ENCODE results near the gene TCAP.
"Not testable (repeated sequence)": the region's sequence is repeated elsewhere in the genome, so short reads cannot be mapped to it uniquely, and the experiment has no call there.

TCAP gene

GRCh38 chr17:39702901-39703893 is 38.0 kb downstream of the TCAP start:
- in situ Hi-C loops (cut with HindIII; ENCODE audit: low sequenced_read_pairs): no loop called here

GRCh38 chr17:39703913-39704312 is 38.8 kb downstream of the TCAP start:
- in situ Hi-C loops (cut with HindIII; ENCODE audit: low sequenced_read_pairs): no loop called here

DNA sequence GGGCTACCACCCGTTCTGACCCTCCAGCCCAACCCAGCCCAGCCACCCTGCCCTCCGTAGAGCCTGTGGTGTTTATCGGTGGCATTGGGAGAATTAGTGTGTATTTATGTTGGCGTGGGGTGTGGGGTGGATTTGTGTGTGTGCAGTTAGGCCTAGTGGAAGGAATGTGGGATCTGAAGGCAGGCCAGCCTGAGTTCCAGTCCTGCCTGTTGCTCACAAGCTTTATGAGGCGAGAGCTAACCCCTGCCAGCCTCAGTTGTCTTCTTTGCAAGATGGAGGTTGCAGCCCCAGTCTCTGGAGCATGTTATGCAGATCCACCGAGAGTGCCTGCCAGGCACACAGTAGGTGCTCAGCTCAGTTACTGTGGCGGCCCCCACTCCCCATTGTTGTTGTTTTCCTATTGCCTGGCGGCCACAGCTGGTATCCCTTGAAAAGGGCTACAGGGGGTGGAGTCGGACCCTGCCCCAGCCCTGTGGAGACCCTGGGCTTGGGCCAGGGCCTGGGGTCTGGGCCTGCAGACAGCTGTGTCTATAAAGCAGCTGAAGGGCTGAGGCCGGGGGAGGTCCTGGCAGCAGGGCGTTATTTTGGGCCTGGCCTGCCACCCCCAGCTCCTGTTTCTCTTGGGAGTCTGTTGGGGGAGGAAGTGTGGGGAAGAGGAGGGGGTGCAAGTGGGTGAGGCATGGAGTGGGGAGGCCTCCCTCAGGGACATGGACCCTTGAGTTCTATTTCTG is 39.8 kb downstream of the TCAP start:
- in situ Hi-C loops (cut with HindIII; ENCODE audit: low sequenced_read_pairs): no loop called here

DNA sequence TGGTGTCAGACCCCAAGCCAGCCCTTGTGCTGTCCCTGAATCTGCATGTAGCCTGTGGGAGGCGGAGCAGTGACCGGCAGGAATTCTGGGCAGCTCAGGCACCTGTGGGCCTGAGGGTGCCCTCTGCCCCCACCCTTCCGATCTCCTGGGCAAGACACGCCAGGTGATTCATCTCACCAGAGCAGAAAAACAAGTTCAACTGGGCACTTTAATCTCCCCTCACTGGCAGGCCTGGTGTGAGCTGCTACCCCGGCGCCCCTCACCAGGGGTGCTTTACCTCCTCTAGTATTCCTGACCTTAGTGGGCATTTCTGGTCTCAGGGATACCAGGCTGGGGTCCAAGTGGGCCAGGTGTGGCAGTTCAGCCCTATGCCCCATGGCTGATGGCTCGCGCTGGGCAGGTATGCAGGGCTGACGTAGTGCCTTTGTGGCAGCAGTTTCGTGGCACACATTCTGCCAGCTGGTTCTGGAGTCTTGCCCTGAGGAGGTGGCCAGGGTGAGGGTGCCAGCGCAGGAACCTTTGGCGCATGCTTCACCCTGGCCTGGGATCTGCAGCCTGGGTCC is 40.7 kb downstream of the TCAP start:
- in situ Hi-C loops (cut with HindIII; ENCODE audit: low sequenced_read_pairs): no loop called here

DNA sequence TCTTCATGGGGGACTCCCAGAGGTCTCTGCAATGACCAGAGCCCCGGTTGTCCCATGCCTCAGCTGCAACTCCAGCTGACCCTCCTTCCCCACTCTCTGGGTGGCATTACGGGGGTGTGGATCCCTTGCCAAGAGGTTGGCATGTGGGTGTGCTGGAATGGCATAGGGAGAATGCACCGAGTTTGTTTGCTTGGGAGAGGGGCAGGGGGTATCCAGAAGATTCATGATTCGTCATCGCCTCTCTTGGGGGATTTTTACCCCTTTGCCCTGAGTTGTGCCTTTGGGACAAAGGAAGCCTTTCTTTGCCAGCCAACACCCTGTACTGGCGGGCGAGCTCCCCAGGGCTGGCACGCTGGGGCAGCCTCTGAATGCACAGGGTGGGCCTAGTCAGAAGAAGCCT is 41.2 kb downstream of the TCAP start:
- in situ Hi-C loops (cut with HindIII; ENCODE audit: low sequenced_read_pairs): no loop called here

- in situ Hi-C loops (cut with HindIII; ENCODE audit: low sequenced_read_pairs): no loop called here
Observed at GRCh38 chr17:39706921-39707337, 41.8 kb downstream of the TCAP start.

GRCh38 chr17:39709319-39709997 is 44.3 kb downstream of the TCAP start:
- in situ Hi-C loops (cut with HindIII; ENCODE audit: low sequenced_read_pairs): no loop called here

DNA sequence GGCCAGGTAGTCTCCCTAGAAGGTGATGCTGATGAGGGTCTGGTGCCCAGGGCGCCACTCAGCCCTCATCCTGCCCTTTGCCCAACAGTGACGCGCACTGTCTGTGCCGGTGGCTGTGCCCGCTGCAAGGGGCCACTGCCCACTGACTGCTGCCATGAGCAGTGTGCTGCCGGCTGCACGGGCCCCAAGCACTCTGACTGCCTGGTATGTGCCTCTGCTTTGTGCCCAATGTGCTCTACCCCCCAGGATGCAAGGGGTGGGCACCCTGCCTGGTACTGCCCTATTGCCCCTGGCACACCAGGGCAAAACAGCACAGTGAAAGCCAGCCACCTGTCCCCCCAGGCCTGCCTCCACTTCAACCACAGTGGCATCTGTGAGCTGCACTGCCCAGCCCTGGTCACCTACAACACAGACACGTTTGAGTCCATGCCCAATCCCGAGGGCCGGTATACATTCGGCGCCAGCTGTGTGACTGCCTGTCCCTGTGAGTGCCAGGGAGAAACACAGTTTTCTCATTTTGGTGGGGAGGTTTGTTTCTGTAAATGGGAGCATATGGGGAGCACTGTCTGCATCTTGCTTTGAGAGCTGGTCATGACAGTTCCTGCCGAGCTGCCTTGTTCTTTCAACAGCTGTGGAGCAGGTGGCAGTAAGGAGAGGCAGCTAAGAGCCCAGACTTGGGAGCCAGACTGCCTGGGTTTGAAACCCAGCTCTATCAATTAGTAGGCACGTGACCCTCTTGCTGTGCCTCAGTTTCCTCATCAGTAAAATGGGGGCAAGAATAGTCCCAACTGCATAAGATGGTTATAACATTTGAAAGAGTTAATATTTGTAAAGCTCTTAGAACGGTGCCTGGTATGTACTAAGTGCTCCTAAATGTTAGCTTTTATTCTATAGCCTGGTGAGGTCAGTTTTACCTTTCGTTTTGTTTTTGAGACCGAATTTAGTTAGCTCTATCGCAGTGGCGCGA is 45.1 kb downstream of the TCAP start:
- in situ Hi-C loops (cut with HindIII; ENCODE audit: low sequenced_read_pairs): no loop called here

- in situ Hi-C loops (cut with HindIII; ENCODE audit: low sequenced_read_pairs): not testable (repeated sequence)
Observed at GRCh38 chr17:39711071-39711470, 45.9 kb downstream of the TCAP start.

DNA sequence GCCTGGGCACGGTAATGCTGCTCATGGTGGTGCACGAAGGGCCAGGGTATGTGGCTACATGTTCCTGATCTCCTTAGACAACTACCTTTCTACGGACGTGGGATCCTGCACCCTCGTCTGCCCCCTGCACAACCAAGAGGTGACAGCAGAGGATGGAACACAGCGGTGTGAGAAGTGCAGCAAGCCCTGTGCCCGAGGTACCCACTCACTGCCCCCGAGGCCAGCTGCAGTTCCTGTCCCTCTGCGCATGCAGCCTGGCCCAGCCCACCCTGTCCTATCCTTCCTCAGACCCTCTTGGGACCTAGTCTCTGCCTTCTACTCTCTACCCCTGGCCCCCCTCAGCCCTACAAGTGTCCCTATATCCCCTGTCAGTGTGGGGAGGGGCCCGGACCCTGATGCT is 46.7 kb downstream of the TCAP start:
- in situ Hi-C loops (cut with HindIII; ENCODE audit: low sequenced_read_pairs): no loop called here

GRCh38 chr17:39714234-39714633 is 49.1 kb downstream of the TCAP start:
- in situ Hi-C loops (cut with HindIII; ENCODE audit: low sequenced_read_pairs): no loop called here

DNA sequence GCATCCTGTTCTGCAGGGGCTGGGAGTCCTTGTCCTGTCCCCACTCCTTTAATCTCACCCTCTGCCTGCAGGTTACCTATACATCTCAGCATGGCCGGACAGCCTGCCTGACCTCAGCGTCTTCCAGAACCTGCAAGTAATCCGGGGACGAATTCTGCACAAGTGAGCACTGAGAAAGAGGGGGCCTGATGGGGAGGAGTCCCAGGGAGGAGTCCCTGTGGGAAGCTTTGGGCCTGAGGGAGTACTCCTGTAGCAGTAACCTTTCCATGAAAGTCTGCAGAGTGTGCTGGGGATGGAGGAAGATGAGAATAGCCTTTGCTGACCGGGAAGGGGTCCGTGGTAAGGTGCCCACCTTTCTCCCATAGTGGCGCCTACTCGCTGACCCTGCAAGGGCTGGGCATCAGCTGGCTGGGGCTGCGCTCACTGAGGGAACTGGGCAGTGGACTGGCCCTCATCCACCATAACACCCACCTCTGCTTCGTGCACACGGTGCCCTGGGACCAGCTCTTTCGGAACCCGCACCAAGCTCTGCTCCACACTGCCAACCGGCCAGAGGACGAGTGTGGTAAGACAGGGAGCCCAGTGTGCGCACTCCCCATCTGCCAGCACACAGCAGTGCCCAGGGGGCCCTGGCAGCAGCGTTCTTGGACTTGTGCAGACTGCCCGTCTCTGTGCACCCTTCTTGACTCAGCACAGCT is 50.4 kb downstream of the TCAP start:
- in situ Hi-C loops (cut with HindIII; ENCODE audit: low sequenced_read_pairs): no loop called here
